HS-27A (cell line): ENCODE measurements around the gene PSMB1.
"Not testable (repeated sequence)": the region's sequence is repeated elsewhere in the genome, so short reads cannot be mapped to it uniquely, and the experiment has no call there.

ENCODE experiments used
- DNase-seq: peaks from one replicate; pipeline ENCODE4 v3.0.0-alpha.2; 2012; ENCODE audit warnings: low read depth, missing footprints

PSMB1 gene

DNA sequence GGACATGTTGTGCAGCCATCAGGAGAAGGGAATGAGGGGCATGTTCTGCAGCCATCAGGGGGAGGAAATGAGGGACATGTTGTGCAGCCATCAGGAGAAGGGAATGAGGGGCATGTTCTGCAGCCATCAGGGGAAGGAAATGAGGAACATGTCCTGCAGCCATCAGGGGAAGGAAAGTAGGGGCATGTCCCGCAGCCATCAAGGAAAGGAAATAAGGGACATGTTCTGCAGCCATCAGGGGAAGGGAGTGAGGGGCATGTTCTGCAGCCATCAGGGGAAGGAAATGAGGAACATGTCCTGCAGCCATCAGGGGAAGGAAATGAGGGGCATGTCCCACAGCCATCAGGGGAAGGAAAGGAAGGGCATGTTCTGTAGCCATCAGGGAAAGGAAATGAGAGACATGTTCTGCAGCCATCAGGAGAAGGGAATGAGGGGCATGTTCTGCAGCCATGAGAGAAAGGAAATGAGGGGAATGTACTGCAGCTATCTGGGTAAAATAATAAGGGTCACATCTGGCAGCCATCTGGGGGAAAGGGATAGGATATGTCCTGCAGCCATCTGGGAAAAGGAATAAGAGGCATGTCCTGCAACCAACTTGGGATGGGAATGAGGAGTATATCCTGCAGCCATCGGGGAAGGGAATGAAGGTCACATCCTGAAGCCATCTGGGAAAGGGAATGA is 50.2 kb downstream of the PSMB1 start:
- not testable (repeated sequence) for DNase-seq

DNA sequence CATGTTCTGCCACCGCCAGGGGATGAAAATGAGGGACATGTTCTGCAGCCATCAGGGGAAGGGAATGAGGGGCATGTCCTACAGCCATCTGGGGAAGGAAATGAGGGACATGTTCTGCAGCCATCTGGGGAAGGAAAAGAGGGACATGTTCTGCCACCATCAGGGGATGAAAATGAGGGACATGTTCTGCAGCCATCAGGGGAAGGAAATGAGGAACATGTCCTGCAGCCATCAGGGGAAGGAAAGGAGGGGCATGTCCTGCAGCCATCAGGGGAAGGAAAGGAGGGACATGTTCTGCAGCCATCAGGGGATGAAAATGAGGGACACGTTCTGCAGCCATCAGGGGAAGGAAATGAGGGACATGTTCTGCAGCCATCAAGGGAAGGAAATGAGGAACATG is 50.8 kb downstream of the PSMB1 start:
- not testable (repeated sequence) for DNase-seq

- DNase-seq, result no peak
These were observed 52.0 kb downstream of the PSMB1 start for GRCh38 chr6:170500955-170501590.

- no peak for DNase-seq
These were observed 55.2 kb downstream of the PSMB1 start for GRCh38 chr6:170497841-170498301.

DNA sequence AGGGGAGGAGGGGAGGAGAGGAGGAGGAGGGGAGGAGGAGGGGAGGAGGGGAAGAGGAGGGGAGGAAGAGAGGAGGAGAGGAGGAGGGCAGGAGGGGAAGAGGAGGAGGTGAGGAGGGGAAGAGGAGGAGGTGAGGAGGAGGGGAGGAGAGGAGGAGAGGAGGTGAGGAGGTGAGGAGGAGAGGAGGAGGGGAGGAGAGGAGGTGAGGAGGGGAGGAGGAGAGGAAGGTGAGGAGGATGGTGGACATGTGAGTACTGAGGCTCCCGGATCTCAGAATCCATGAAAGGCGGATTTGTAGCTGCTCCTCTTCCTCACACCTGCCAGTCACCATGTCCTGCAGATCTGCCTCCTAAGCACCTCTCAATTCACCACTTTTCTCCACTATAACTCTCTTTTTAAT is 59.8 kb downstream of the PSMB1 start:
- no peak for DNase-seq

GRCh38 chr6:170490259-170490658 is 62.8 kb downstream of the PSMB1 start:
- no peak for DNase-seq

DNA sequence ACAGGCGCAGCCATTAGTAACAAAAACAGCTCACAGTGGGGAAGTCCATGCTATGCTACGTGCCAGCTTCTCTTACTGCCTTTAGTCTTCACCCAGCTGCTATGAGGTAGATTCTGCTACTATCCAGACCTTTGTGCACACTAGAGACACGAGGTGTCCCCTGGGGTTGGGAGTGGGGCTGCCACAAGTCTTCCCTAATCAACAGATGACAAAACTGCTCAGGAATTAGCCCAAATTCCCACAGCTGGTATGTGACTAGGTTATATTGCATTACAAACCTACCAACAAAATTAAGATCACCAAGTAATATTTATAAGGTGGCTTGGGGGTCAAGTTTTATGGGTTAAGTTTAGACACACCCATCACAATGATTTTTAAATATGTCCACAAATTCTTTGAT is 63.3 kb downstream of the PSMB1 start:
- no peak for DNase-seq

- no peak for DNase-seq
These were observed 65.3 kb downstream of the PSMB1 start for GRCh38 chr6:170487707-170488329.

- DNase-seq, result no peak
These were observed 67.9 kb downstream of the PSMB1 start for GRCh38 chr6:170485159-170485558.
